Liver (tissue), 9 donors: Measurements from ENCODE around the gene C1GALT1C1L. TPM values are rescaled to one million over a fixed set of nuclear protein-coding genes. Genes with fewer than 3 reads are reported as not detected.

Source experiments
- DNase-seq: peaks from one replicate; pipeline ENCODE4 v3.0.0-alpha.2; 2017; ENCODE audit warnings: low spot score
- H3K27ac ChIP-seq, 2 donors: one replicate each; pipeline ENCODE4 v1.7.0; 2013; ENCODE audit warnings: inconsistent platforms in 2 of 2, low read length in 2 of 2, control low read depth in 1 of 2, low read depth in 1 of 2, mild to moderate bottlenecking in 1 of 2
- H3K27me3 ChIP-seq, 4 donors: one replicate each; pipeline versions ENCODE4 v1.6.1 to v1.7.0; 2013; ENCODE audit warnings: low read length in 3 of 4, inconsistent platforms in 1 of 4, mild to moderate bottlenecking in 1 of 4, moderate library complexity in 1 of 4; ENCODE audit not compliant: control insufficient read depth in 4 of 4, insufficient read depth in 4 of 4
- H3K36me3 ChIP-seq, 4 donors: one replicate each; pipeline versions ENCODE4 v1.6.1 to v1.7.0; 2013; ENCODE audit warnings: low read length in 3 of 4, mild to moderate bottlenecking in 3 of 4, low read depth in 1 of 4, moderate library complexity in 1 of 4; ENCODE audit not compliant: control insufficient read depth in 4 of 4, insufficient read depth in 3 of 4
- H3K4me1 ChIP-seq, 4 donors: one replicate each; pipeline versions ENCODE4 v1.6.1 to v1.7.0; 2013; ENCODE audit warnings: low read length in 3 of 4, mild to moderate bottlenecking in 3 of 4, moderate library complexity in 1 of 4; ENCODE audit not compliant: control insufficient read depth in 4 of 4, insufficient read depth in 4 of 4
- H3K4me3 ChIP-seq, 3 donors: one replicate each; pipeline versions ENCODE4 v1.6.1 to v1.7.0; 2013; ENCODE audit warnings: low read length in 3 of 3, control low read depth in 1 of 3, low read depth in 1 of 3, mild to moderate bottlenecking in 1 of 3
- H3K9ac ChIP-seq, 2 donors: one replicate each; pipeline ENCODE4 v1.7.0; 2013; ENCODE audit warnings: low read length in 2 of 2, mild to moderate bottlenecking in 2 of 2, moderate library complexity in 2 of 2, control low read depth in 1 of 2, low read depth in 1 of 2
- H3K9me3 ChIP-seq, 4 donors: one replicate each; pipeline versions ENCODE4 v1.6.1 to v1.7.0; 2013; ENCODE audit warnings: low read length in 3 of 4; ENCODE audit not compliant: control insufficient read depth in 4 of 4
- FOXA2 ChIP-seq: IDR thresholded peaks from 2 replicates; pipeline ENCODE4 v1.6.1; 2016; ENCODE audit warnings: antibody characterized with exemption
- GABPA ChIP-seq, 2 donors: IDR thresholded peaks in 1 of 2; conservative IDR thresholded peaks in 1 of 2; 2 replicates each; pipeline ENCODE4 v1.6.1; 2016; ENCODE audit warnings: antibody characterized with exemption in 2 of 2, mild to moderate bottlenecking in 1 of 2, moderate library complexity in 1 of 2
- HNF4A ChIP-seq, 2 donors: conservative IDR thresholded peaks; 2 replicates each; pipeline ENCODE4 v1.6.1; 2016; ENCODE audit warnings: antibody characterized with exemption in 2 of 2, mild to moderate bottlenecking in 2 of 2
- HNF4G ChIP-seq: IDR thresholded peaks from 2 replicates; pipeline ENCODE4 v1.6.1; 2016; ENCODE audit warnings: antibody characterized with exemption
- JUND ChIP-seq, 2 donors: IDR thresholded peaks; 2 replicates each; pipeline ENCODE4 v1.6.1; 2016; ENCODE audit warnings: antibody characterized with exemption in 2 of 2
- NR2F2 ChIP-seq: IDR thresholded peaks from 2 replicates; pipeline ENCODE4 v1.6.1; 2016; ENCODE audit warnings: antibody characterized with exemption
- RAD21 ChIP-seq, 2 donors: IDR thresholded peaks; 2 replicates each; pipeline ENCODE4 v1.6.1; 2016; ENCODE audit warnings: antibody characterized with exemption in 2 of 2, mild to moderate bottlenecking in 2 of 2
- RXRA ChIP-seq, 2 donors: IDR thresholded peaks; 2 replicates each; pipeline ENCODE4 v1.6.1; 2017 to 2018; ENCODE audit warnings: antibody characterized with exemption in 2 of 2, mild to moderate bottlenecking in 1 of 2
- SP1 ChIP-seq: IDR thresholded peaks from 2 replicates; pipeline ENCODE4 v1.6.1; 2018; ENCODE audit warnings: antibody characterized with exemption, mild to moderate bottlenecking
- TAF1 ChIP-seq: conservative IDR thresholded peaks from 2 replicates; pipeline ENCODE4 v1.6.1; 2016; ENCODE audit warnings: antibody characterized with exemption, mild to moderate bottlenecking
- YY1 ChIP-seq: IDR thresholded peaks from 2 replicates; pipeline ENCODE4 v1.6.1; 2016; ENCODE audit warnings: antibody characterized with exemption, mild to moderate bottlenecking
- WGBS: extraction: QIAGEN DNeasy Blood & Tissue Kit; methylation state at CpG from one replicate; pipeline ENCODE4 v1.1.7; 2013; 5-methylcytosine and 5-hydroxymethylcytosine counted together
- polyA plus RNA-seq, 2 donors: library from polyadenylated mRNA; stranded (reverse) in 1 of 2; unstranded in 1 of 2; fragments of 200-250 nt in 1 of 2; fragments of >200 nt in 1 of 2; fragmentation: Nextera tagmentation in 1 of 2; extraction: Ambion mirVana in 1 of 2; gene quantifications; one replicate each; pipeline versions ENCODE4 v1.2.1 to v1.2.3, GENCODE V29; 2013 to 2015
- total RNA-seq, 2 donors: library from RNA; depleted of rRNA; stranded (reverse); fragments of >200 nt; gene quantifications; one replicate each; pipeline ENCODE4 v1.2.3, GENCODE V29; 2014
- TF ChIP-seq, protein P1 (sequence below): IDR thresholded peaks from 2 replicates; pipeline ENCODE4 v1.6.1; 2016; ENCODE audit warnings: antibody characterized with exemption
- TF ChIP-seq, protein P2 (sequence below): fragments of 150-350 bp; IDR thresholded peaks from 2 replicates; pipeline ENCODE4 v1.5.1; 2017; ENCODE audit warnings: improper control_type of control experiment, low read depth, low read length; ENCODE audit not compliant: missing input control
- TF ChIP-seq, protein P3 (sequence below): IDR thresholded peaks from 2 replicates; pipeline ENCODE4 v1.6.1; 2016; ENCODE audit warnings: antibody characterized with exemption, mild to moderate bottlenecking
- TF ChIP-seq, protein P4 (sequence below): IDR thresholded peaks from 2 replicates; pipeline ENCODE4 v1.6.1; 2016; ENCODE audit warnings: antibody characterized with exemption
- TF ChIP-seq, protein P5 (sequence below): IDR thresholded peaks from 2 replicates; pipeline ENCODE4 v1.6.1; 2016; ENCODE audit warnings: antibody characterized with exemption
- donor health status: healthy.
- donor health status: healthy.
- donor health status: healthy.
- donor health status: healthy.
- donor health status: healthy.

Gene C1GALT1C1L
- total and polyA plus RNA-seq, 4 donors: 0.07 to 0.33 (median 0.17) TPM; not detected in 1

DNA sequence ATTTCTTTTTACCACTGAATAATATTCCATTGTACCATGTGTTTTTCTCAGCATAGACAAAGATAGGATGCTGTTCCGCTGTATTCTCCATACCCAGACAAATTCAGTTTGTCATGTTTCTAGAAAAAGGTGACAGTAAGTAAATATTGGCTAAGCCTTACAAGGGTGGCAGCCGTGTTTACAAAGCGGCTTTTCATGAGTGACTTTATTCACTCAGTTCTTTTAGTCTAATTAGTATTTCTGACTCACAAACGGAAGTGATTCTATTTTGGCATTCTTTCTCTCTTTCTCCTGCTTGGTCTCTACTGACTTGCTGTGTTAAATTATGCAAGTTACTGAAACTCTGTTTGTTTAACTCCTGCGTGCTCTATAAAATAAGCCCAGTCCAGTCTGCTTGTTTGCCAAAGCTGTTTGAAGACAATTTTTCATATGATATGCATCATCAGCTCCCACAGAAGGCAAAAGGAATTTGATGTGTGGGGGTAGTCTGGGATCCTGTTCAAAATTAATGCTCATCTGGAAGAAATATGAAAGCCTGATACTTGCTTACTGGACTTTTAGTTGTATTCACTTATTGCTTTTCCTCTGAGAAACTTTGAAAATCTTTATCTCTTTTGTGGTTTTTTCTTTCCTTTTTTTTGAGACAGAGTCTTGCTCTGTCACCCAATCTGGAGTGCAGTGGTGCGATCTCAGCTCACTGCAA is 41.5 kb downstream of the C1GALT1C1L start:
- Histone ChIP-seq H3K27me3 (peaks cover 0 to 2% (median 0%) of the 10 kb centered on the region in 4 donors), H3K36me3 (no peaks in the 10 kb centered on the region), H3K27ac (no peak overlapping the region), H3K9ac (no peak overlapping the region), H3K4me1 (peaks cover 7 to 23% (median 14%) of the 10 kb centered on the region in 4 donors), H3K4me3 (no peak overlapping the region), H3K9me3 (peaks cover 0 to 2% (median 1%) of the 10 kb centered on the region in 4 donors)
- 30% methylated on average over 6 of the region's 6 CpGs for WGBS
- no peak for DNase-seq
- TF ChIP-seq FOXA2 (peak; percentile 68), YY1 (no peak)

DNA sequence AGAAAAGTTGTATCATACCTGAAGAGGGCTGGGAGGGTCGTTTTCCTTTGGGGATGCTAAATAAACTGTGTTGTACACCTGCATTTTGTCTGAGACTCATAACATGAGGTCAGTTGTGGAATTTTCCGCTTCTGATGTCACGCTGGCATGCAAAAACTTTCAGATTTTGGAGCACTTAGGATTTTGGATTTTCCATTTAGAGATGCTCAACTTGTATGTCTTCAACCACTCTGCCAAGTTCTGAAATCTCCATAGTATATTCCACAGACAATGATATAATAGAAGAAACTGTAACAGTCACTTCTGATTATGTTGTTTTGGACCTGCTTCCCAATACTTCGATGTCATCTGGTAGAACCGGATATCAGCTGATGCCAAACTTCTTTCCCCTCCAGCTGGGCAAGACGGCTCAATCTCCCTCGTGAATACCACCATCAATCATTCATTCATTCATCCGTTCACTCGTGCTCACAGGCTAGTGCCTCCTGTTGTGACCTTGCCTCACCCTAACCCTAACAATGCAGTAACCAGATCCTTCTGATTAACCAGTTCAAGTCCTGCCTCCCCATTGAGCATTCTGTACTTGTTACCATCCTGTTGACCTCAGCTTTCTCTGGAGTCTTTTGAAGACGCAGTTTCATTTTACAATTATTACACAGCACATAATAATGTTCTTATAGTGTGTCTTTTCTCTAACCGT is 44.5 kb downstream of the C1GALT1C1L start:
- WGBS: 75% methylated on average over 11 of the region's 11 CpGs
- no peak for DNase-seq
- Histone ChIP-seq H3K9ac (no peak overlapping the region), H3K27ac (no peak overlapping the region), H3K36me3 (no peaks in the 10 kb centered on the region), H3K27me3 (peaks cover 0 to 2% (median 0%) of the 10 kb centered on the region in 4 donors), H3K4me1 (peaks cover 0 to 11% (median 7%) of the 10 kb centered on the region in 4 donors), H3K9me3 (no peaks in the 10 kb centered on the region), H3K4me3 (no peak overlapping the region)
- TF ChIP-seq, protein P1, sequence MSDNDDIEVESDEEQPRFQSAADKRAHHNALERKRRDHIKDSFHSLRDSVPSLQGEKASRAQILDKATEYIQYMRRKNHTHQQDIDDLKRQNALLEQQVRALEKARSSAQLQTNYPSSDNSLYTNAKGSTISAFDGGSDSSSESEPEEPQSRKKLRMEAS: no peak
- TF ChIP-seq YY1: no peak
- TF ChIP-seq, protein P2, sequence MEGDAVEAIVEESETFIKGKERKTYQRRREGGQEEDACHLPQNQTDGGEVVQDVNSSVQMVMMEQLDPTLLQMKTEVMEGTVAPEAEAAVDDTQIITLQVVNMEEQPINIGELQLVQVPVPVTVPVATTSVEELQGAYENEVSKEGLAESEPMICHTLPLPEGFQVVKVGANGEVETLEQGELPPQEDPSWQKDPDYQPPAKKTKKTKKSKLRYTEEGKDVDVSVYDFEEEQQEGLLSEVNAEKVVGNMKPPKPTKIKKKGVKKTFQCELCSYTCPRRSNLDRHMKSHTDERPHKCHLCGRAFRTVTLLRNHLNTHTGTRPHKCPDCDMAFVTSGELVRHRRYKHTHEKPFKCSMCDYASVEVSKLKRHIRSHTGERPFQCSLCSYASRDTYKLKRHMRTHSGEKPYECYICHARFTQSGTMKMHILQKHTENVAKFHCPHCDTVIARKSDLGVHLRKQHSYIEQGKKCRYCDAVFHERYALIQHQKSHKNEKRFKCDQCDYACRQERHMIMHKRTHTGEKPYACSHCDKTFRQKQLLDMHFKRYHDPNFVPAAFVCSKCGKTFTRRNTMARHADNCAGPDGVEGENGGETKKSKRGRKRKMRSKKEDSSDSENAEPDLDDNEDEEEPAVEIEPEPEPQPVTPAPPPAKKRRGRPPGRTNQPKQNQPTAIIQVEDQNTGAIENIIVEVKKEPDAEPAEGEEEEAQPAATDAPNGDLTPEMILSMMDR: no peak
- no peak for TF ChIP-seq SP1
- TF ChIP-seq JUND (IDR thresholded peaks at IDR 0.05): no peak
- no peak for TF ChIP-seq RXRA (IDR thresholded peaks at IDR 0.05)
- TF ChIP-seq HNF4G: no peak
- no peak for TF ChIP-seq TAF1
- no peak for TF ChIP-seq NR2F2
- TF ChIP-seq RAD21 (IDR thresholded peaks at IDR 0.05): no peak
- TF ChIP-seq, protein P3, sequence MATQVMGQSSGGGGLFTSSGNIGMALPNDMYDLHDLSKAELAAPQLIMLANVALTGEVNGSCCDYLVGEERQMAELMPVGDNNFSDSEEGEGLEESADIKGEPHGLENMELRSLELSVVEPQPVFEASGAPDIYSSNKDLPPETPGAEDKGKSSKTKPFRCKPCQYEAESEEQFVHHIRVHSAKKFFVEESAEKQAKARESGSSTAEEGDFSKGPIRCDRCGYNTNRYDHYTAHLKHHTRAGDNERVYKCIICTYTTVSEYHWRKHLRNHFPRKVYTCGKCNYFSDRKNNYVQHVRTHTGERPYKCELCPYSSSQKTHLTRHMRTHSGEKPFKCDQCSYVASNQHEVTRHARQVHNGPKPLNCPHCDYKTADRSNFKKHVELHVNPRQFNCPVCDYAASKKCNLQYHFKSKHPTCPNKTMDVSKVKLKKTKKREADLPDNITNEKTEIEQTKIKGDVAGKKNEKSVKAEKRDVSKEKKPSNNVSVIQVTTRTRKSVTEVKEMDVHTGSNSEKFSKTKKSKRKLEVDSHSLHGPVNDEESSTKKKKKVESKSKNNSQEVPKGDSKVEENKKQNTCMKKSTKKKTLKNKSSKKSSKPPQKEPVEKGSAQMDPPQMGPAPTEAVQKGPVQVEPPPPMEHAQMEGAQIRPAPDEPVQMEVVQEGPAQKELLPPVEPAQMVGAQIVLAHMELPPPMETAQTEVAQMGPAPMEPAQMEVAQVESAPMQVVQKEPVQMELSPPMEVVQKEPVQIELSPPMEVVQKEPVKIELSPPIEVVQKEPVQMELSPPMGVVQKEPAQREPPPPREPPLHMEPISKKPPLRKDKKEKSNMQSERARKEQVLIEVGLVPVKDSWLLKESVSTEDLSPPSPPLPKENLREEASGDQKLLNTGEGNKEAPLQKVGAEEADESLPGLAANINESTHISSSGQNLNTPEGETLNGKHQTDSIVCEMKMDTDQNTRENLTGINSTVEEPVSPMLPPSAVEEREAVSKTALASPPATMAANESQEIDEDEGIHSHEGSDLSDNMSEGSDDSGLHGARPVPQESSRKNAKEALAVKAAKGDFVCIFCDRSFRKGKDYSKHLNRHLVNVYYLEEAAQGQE: no peak
- TF ChIP-seq FOXA2: no peak
- no peak for TF ChIP-seq HNF4A (conservative IDR thresholded peaks at IDR 0.05)
- no peak for TF ChIP-seq GABPA (IDR thresholded peaks at IDR 0.05 in 1 of 2, conservative IDR thresholded peaks at IDR 0.05 in 1 of 2)
- TF ChIP-seq, protein P4, sequence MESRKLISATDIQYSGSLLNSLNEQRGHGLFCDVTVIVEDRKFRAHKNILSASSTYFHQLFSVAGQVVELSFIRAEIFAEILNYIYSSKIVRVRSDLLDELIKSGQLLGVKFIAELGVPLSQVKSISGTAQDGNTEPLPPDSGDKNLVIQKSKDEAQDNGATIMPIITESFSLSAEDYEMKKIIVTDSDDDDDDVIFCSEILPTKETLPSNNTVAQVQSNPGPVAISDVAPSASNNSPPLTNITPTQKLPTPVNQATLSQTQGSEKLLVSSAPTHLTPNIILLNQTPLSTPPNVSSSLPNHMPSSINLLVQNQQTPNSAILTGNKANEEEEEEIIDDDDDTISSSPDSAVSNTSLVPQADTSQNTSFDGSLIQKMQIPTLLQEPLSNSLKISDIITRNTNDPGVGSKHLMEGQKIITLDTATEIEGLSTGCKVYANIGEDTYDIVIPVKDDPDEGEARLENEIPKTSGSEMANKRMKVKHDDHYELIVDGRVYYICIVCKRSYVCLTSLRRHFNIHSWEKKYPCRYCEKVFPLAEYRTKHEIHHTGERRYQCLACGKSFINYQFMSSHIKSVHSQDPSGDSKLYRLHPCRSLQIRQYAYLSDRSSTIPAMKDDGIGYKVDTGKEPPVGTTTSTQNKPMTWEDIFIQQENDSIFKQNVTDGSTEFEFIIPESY: no peak
- TF ChIP-seq, protein P5, sequence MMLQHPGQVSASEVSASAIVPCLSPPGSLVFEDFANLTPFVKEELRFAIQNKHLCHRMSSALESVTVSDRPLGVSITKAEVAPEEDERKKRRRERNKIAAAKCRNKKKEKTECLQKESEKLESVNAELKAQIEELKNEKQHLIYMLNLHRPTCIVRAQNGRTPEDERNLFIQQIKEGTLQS: no peak
